Measurements from ENCODE around the gene MPPE1.
A peak's percentile ranks its signal among the peaks of the same experiment; 100 is the strongest.

DNA sequence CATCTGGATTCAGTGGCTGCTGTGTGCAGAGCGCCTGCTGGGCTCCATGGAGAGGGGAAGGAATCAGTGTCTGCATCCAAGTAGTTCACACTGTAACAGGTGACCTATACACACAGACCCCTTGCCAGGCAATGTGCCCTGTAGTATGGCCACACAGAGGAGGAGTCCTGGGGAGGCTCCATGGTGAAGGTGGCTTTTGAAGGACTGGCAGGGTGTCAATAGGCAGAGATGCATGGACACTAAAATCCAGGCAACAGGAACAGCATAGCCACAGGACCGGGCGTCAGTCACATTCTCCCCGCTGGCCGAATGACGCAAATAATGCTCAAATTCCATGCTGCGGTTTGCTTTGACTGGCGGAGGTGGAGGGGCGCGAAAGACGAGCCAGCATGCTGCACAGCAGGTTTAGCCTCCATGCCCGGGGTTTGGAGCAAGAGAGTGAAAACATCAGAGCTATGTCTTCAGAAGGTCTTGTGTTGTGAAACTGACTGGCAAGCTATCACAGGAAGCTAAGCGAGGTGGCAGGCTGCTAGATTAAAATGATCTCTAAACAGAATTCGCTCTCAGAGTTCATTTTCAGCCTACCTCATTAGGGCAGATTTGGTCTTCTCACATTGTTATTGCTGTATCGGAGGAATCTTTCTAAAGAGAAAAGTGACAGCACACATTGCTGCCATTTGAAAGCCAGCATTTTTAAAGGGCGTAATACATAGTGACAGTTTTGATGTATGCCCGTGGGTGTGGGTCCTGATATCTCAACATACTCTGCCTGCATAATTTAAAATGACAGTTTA is 58.1 kb downstream of the MPPE1 start:
- TF ChIP-seq, protein P1, sequence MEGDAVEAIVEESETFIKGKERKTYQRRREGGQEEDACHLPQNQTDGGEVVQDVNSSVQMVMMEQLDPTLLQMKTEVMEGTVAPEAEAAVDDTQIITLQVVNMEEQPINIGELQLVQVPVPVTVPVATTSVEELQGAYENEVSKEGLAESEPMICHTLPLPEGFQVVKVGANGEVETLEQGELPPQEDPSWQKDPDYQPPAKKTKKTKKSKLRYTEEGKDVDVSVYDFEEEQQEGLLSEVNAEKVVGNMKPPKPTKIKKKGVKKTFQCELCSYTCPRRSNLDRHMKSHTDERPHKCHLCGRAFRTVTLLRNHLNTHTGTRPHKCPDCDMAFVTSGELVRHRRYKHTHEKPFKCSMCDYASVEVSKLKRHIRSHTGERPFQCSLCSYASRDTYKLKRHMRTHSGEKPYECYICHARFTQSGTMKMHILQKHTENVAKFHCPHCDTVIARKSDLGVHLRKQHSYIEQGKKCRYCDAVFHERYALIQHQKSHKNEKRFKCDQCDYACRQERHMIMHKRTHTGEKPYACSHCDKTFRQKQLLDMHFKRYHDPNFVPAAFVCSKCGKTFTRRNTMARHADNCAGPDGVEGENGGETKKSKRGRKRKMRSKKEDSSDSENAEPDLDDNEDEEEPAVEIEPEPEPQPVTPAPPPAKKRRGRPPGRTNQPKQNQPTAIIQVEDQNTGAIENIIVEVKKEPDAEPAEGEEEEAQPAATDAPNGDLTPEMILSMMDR (IDR thresholded peaks at IDR 0.05) = no peak
- TF ChIP-seq POLR2A (IDR thresholded peaks at IDR 0.05) = peak; percentile 24 to 68

Measured in adrenal gland (tissue), 5 donors.